WI38 (cell line): Measurements from ENCODE around the gene DXO.
"Not testable (repeated sequence)": the region's sequence is repeated elsewhere in the genome, so short reads cannot be mapped to it uniquely, and the experiment has no call there.

Source experiments
- H3K4me3 ChIP-seq: 2 replicates; pipeline ENCODE4 v1.5.1; 2011; ENCODE audit warnings: low read depth, mild to moderate bottlenecking, control low read depth, low read length
- CTCF ChIP-seq: IDR thresholded peaks from 2 replicates; pipeline ENCODE4 v1.5.1; 2012; ENCODE audit warnings: low read depth, mild to moderate bottlenecking, control low read depth, low read length

DXO gene

GRCh38 chr6:31980998-31981397, 9.1 kb upstream of the DXO start:
- H3K4me3 ChIP-seq = not testable (repeated sequence)

- H3K4me3 ChIP-seq = not testable (repeated sequence)
Measured at GRCh38 chr6:31980195-31980876, 8.4 kb upstream of the DXO start.

GRCh38 chr6:31979238-31979898, 7.4 kb upstream of the DXO start:
- no peak overlapping the region for H3K4me3 ChIP-seq
- no peak for TF ChIP-seq CTCF

- no peak for TF ChIP-seq CTCF
- no peak overlapping the region for H3K4me3 ChIP-seq
Measured at GRCh38 chr6:31978831-31979230, 6.9 kb upstream of the DXO start.

GRCh38 chr6:31977816-31978431, 6.0 kb upstream of the DXO start:
- no peak overlapping the region for H3K4me3 ChIP-seq
- TF ChIP-seq CTCF = no peak

GRCh38 chr6:31976065-31976464, 4.1 kb upstream of the DXO start:
- H3K4me3 ChIP-seq = not testable (repeated sequence)

GRCh38 chr6:31972709-31973350, 892 bp upstream of the DXO start:
- peak overlapping the region; percentile 83 for H3K4me3 ChIP-seq
- TF ChIP-seq CTCF = no peak

GRCh38 chr6:31971279-31971992, 502 bp downstream of the DXO start:
- TF ChIP-seq CTCF = no peak
- peak overlapping the region; percentile 83 for H3K4me3 ChIP-seq
